IMR-90 (cell line): ENCODE results near the gene FAM78B. TPM values are rescaled to one million over a fixed set of nuclear protein-coding genes. Genes with fewer than 3 reads are reported as not detected.

ENCODE experiments used
- ATAC-seq: fragments of 200-7000 bp; cut with Tn5 transposase; 2 replicates; pipeline ENCODE4 v1.9.1; 2020; ENCODE audit warnings: low read depth, mild to moderate bottlenecking, moderate library complexity
- BruUV-seq: library from RNA; stranded (reverse); fragments of 400-500 nt; replicated peaks from 2 replicates; lab custom pipeline; 2021; lab: Mats Ljungman, UMichigan
- CTCF ChIA-PET: fragments of 300-600 bp; formaldehyde crosslinking; extraction: SDS; loops from one replicate; lab custom pipeline; 2021; ENCODE audit warnings: antibody characterized with exemption; lab: Yijun Ruan, JAX
- POLR2A ChIA-PET: fragments of 300-600 bp; sonication (Branson Sonifier 250); formaldehyde crosslinking; loops from one replicate; lab custom pipeline; 2022; ENCODE audit warnings: antibody characterized with exemption; ENCODE audit not compliant: unreplicated experiment; lab: Charles Lee
- DNase-seq: peaks from one replicate; pipeline ENCODE4 v3.0.0; 2013
- H2AFZ ChIP-seq: replicated peaks from 2 replicates; pipeline ENCODE3; 2013; ENCODE audit warnings: low read length, mild to moderate bottlenecking; ENCODE audit not compliant: poor library complexity
- H2AK5ac ChIP-seq: 2 replicates; pipeline ENCODE4 v1.6.1; 2013; ENCODE audit warnings: low read depth, low read length, inconsistent platforms
- H2AK9ac ChIP-seq: replicated peaks from 2 replicates; pipeline ENCODE3; 2013; ENCODE audit warnings: mild to moderate bottlenecking, low read depth, low read length, moderate library complexity; ENCODE audit not compliant: poor library complexity
- H2BK120ac ChIP-seq: 2 replicates; pipeline ENCODE4 v1.6.1; 2013; ENCODE audit warnings: low read depth, low read length, inconsistent platforms
- H2BK15ac ChIP-seq: 3 replicates; pipeline ENCODE4 v1.6.1; 2013; ENCODE audit warnings: low read depth, low read length, inconsistent platforms
- H2BK20ac ChIP-seq: 2 replicates; pipeline ENCODE4 v1.6.1; 2013; ENCODE audit warnings: low read depth, mild to moderate bottlenecking, inconsistent platforms, low read length, moderate library complexity
- H2BK5ac ChIP-seq: 2 replicates; pipeline ENCODE4 v1.6.1; 2013; ENCODE audit warnings: mild to moderate bottlenecking, low read depth, low read length, inconsistent platforms; ENCODE audit not compliant: poor library complexity, severe bottlenecking
- H3K14ac ChIP-seq: replicated peaks from 2 replicates; pipeline ENCODE4 v1.6.1; 2013; ENCODE audit warnings: low read depth, low read length, inconsistent platforms
- H3K18ac ChIP-seq: 2 replicates; pipeline ENCODE4 v1.6.1; 2013; ENCODE audit warnings: low read depth, low read length, control low read depth
- H3K23ac ChIP-seq: 2 replicates; pipeline ENCODE4 v1.6.1; 2013; ENCODE audit warnings: low read depth, low read length, inconsistent platforms
- H3K27ac ChIP-seq: 2 replicates; pipeline ENCODE4 v1.5.1; 2013; ENCODE audit warnings: mild to moderate bottlenecking, control low read depth, low read length; ENCODE audit not compliant: insufficient read depth
- H3K27me3 ChIP-seq: 2 replicates; pipeline ENCODE4 v1.6.1; 2013; ENCODE audit warnings: low read length; ENCODE audit not compliant: control insufficient read depth, insufficient read depth
- H3K36me3 ChIP-seq: 2 replicates; pipeline ENCODE4 v1.6.1; 2013; ENCODE audit warnings: low read length, mixed read lengths; ENCODE audit not compliant: control insufficient read depth, insufficient read depth
- H3K4ac ChIP-seq: 2 replicates; pipeline ENCODE4 v1.6.1; 2013; ENCODE audit warnings: low read depth, low read length, inconsistent platforms
- H3K4me1 ChIP-seq: 2 replicates; pipeline ENCODE4 v1.6.1; 2013; ENCODE audit warnings: low read length, mixed read lengths; ENCODE audit not compliant: control insufficient read depth, insufficient read depth
- H3K4me2 ChIP-seq: 2 replicates; pipeline ENCODE4 v1.6.1; 2013; ENCODE audit warnings: low read depth, mild to moderate bottlenecking, control low read depth, low read length, moderate library complexity
- H3K4me3 ChIP-seq: 2 replicates; pipeline ENCODE4 v1.5.1; 2013; ENCODE audit warnings: low read depth, mild to moderate bottlenecking, control low read depth, low read length, moderate library complexity; ENCODE audit not compliant: insufficient read depth
- H3K56ac ChIP-seq: 2 replicates; pipeline ENCODE4 v1.6.1; 2013; ENCODE audit warnings: low read length, inconsistent platforms; ENCODE audit not compliant: insufficient read depth; ENCODE audit errors: extremely low read depth
- H3K79me1 ChIP-seq, 2 experiments: 2 replicates each; pipeline ENCODE4 v1.6.1; 2013; ENCODE audit warnings: low read length in 2 of 2, inconsistent platforms in 1 of 2, low read depth in 1 of 2
- H3K9ac ChIP-seq: 2 replicates; pipeline ENCODE4 v1.6.1; 2013; ENCODE audit warnings: low read depth, low read length, control low read depth
- H3K9me1 ChIP-seq: 2 replicates; pipeline ENCODE4 v1.6.1; 2013; ENCODE audit warnings: low read length, inconsistent platforms; ENCODE audit not compliant: insufficient read depth
- H3K9me3 ChIP-seq: 2 replicates; pipeline ENCODE4 v1.6.1; 2013; ENCODE audit warnings: low read length; ENCODE audit not compliant: control insufficient read depth, insufficient read depth
- H4K20me1 ChIP-seq: 2 replicates; pipeline ENCODE4 v1.6.1; 2013; ENCODE audit warnings: low read length, inconsistent platforms; ENCODE audit not compliant: insufficient read depth
- H4K5ac ChIP-seq: 2 replicates; pipeline ENCODE4 v1.6.1; 2013; ENCODE audit warnings: mild to moderate bottlenecking, low read depth, low read length, control low read depth
- H4K8ac ChIP-seq, 2 experiments: 2 replicates each; pipeline ENCODE4 v1.6.1; 2013; ENCODE audit warnings: low read depth in 2 of 2, low read length in 2 of 2, control low read depth in 1 of 2, inconsistent platforms in 1 of 2
- H4K91ac ChIP-seq: 2 replicates; pipeline ENCODE4 v1.6.1; 2013; ENCODE audit warnings: low read depth, low read length, inconsistent platforms; ENCODE audit not compliant: insufficient read depth
- CEBPB ChIP-seq: IDR thresholded peaks from 2 replicates; pipeline ENCODE4 v1.6.1; 2012; ENCODE audit warnings: low read depth, low read length, improper control_type of control experiment
- FOS ChIP-seq: fragments of 150-350 bp; IDR thresholded peaks from 2 replicates; pipeline ENCODE4 v1.6.1; 2016; ENCODE audit warnings: low read depth, low read length
- MAFK ChIP-seq: IDR thresholded peaks from 2 replicates; pipeline ENCODE4 v1.6.1; 2012; ENCODE audit warnings: low read depth, low read length, improper control_type of control experiment
- MXI1 ChIP-seq: IDR thresholded peaks from 2 replicates; pipeline ENCODE4 v1.6.1; 2012; ENCODE audit warnings: low read depth, mild to moderate bottlenecking, low read length, moderate library complexity, borderline replicate concordance
- NFE2L2 ChIP-seq: fragments of 150-350 bp; IDR thresholded peaks from 2 replicates; pipeline ENCODE4 v1.6.1; 2016; ENCODE audit warnings: low read depth, mild to moderate bottlenecking, low read length
- POLR2A ChIP-seq: IDR thresholded peaks from 2 replicates; pipeline ENCODE4 v1.6.1; 2012; ENCODE audit warnings: mild to moderate bottlenecking, low read depth, low read length
- RAD21 ChIP-seq: IDR thresholded peaks from 2 replicates; pipeline ENCODE4 v1.6.1; 2012; ENCODE audit warnings: low read length, improper control_type of control experiment
- RCOR1 ChIP-seq: IDR thresholded peaks from 2 replicates; pipeline ENCODE4 v1.6.1; 2012; ENCODE audit warnings: mild to moderate bottlenecking, low read length, improper control_type of control experiment; ENCODE audit not compliant: insufficient replicate concordance
- RFX5 ChIP-seq: IDR thresholded peaks from 2 replicates; pipeline ENCODE4 v1.8.0; 2012; ENCODE audit warnings: low read depth, mild to moderate bottlenecking, low read length, moderate library complexity
- WGBS, 2 experiments: methylation state at CpG; one replicate each; pipeline versions ENCODE4 v1.1.5 to v1.1.7; 2013; ENCODE audit warnings: missing lambda C conversion rate in 2 of 2; ENCODE audit not compliant: insufficient read length in 1 of 2; ENCODE audit errors: extremely low coverage in 2 of 2; 5-methylcytosine and 5-hydroxymethylcytosine counted together
- dilution Hi-C: fragments of 300-500 bp; cut with HindIII; formaldehyde crosslinking; loops from one replicate; pipeline ENCODE4 v1.14.3; 2018; ENCODE audit warnings: low sequenced_read_pairs; ENCODE audit not compliant: unreplicated experiment
- in situ Hi-C: fragments of 300-500 bp; cut with MboI; formaldehyde crosslinking; loops from 3 replicates; pipeline ENCODE4 v1.14.3; 2019; ENCODE audit warnings: low sequenced_read_pairs, inconsistent platforms, mixed read lengths
- intact Hi-C: fragments of 100-400 bp; cut with micrococcal nuclease; formaldehyde crosslinking; loops from 2 replicates; pipeline ENCODE4 v1.10.0; 2022
- polyA plus RNA-seq, 3 experiments: library from polyadenylated mRNA; depleted of rRNA; stranded (reverse); fragments of >200 nt; gene quantifications; 2 replicates each; pipeline ENCODE4 v1.2.3, GENCODE V29; 2012; ENCODE audit warnings: low replicate concordance in 1 of 3
- total RNA-seq: library from RNA; depleted of rRNA; stranded (reverse); fragments of >200 nt; gene quantifications from 2 replicates; pipeline ENCODE4 v1.2.3, GENCODE V29; 2012
- TF ChIP-seq, protein P1 (sequence below): fragments of 150-350 bp; IDR thresholded peaks from 2 replicates; pipeline ENCODE4 v1.6.1; 2017; ENCODE audit warnings: mild to moderate bottlenecking, antibody characterized with exemption, low read length, low read depth
- TF ChIP-seq, protein P2 (sequence below): fragments of 150-350 bp; IDR thresholded peaks from 2 replicates; pipeline ENCODE4 v1.6.1; 2016; ENCODE audit warnings: low read depth, mild to moderate bottlenecking, low read length, moderate library complexity, borderline replicate concordance

The FAM78B gene
- total and polyA plus RNA-seq, 2 of the 4 experiments (the other 2 are of a cell fraction): under 0.01 to 0.12 TPM

DNA sequence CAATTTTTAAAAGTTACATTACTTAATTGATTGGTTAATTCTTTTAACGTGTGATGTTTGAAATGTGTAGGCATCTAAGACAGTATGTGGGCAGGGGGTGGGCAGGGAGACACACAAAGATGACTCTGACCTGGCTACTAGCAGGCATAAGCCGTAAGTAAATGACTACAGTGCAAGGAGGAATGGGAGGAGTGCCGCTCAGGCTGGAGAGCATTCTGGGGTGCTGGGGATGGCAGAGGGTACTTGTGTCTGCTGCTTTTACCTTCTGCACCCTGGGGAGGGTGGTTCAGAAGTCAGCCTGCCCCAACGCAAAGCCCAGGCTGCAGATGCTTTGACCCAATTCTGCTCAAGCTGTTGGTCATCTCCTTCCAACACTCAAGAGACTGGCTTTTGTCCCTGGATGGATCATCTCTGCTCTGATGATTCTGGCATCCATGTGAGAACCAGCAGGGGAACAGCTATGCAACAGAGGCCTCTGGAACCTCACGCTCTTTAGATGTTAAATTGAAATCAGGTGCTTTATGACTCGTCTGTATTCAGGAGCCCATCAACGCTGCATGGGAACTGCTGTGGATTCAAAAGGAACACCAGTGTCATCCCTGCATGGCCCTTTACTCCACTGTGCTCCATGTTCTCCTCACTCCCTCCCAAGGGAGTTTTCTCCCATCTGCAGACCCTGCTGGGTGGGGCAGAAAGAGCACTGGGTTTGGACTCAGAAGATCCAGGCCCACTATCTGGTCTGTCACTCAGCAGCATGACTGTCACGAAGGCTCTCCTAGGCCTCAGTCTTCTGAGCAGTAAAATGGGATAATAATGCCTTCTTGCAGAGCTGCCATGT, 78.8 kb downstream of the FAM78B start:
- TF ChIP-seq POLR2A: no peak
- no peak for TF ChIP-seq MAFK
- no peak for TF ChIP-seq FOS
- no peak for TF ChIP-seq NFE2L2
- TF ChIP-seq, protein P1, sequence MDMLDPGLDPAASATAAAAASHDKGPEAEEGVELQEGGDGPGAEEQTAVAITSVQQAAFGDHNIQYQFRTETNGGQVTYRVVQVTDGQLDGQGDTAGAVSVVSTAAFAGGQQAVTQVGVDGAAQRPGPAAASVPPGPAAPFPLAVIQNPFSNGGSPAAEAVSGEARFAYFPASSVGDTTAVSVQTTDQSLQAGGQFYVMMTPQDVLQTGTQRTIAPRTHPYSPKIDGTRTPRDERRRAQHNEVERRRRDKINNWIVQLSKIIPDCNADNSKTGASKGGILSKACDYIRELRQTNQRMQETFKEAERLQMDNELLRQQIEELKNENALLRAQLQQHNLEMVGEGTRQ: no peak
- TF ChIP-seq MXI1: no peak
- no peak for TF ChIP-seq CEBPB
- no peak for TF ChIP-seq RAD21
- TF ChIP-seq, protein P2, sequence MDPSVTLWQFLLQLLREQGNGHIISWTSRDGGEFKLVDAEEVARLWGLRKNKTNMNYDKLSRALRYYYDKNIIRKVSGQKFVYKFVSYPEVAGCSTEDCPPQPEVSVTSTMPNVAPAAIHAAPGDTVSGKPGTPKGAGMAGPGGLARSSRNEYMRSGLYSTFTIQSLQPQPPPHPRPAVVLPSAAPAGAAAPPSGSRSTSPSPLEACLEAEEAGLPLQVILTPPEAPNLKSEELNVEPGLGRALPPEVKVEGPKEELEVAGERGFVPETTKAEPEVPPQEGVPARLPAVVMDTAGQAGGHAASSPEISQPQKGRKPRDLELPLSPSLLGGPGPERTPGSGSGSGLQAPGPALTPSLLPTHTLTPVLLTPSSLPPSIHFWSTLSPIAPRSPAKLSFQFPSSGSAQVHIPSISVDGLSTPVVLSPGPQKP: no peak
- no peak for TF ChIP-seq RCOR1
- TF ChIP-seq RFX5: no peak
- ATAC-seq: no peak

More for the DNA sequence above, 78.8 kb downstream of the FAM78B start:
- no peak overlapping the region for H3K9ac ChIP-seq
- H3K27ac ChIP-seq: no peak overlapping the region
- in situ Hi-C loops (no loop called here), intact Hi-C loops (no loop called here), dilution Hi-C loops (no loop called here)
- H4K8ac ChIP-seq: no peak overlapping the region
- DNase-seq: no peak
- no peak overlapping the region for H4K5ac ChIP-seq
- no TSS peak for BruUV-seq
- no peaks in the 10 kb centered on the region for H3K79me1 ChIP-seq
- H3K4me3 ChIP-seq: no peak overlapping the region
- no peak overlapping the region for H4K91ac ChIP-seq
- no peak overlapping the region for H3K23ac ChIP-seq
- CTCF ChIA-PET: no interaction called here
- POLR2A ChIA-PET: no interaction called here
- no peaks in the 10 kb centered on the region for H3K9me1 ChIP-seq
- no peak overlapping the region for H2BK5ac ChIP-seq
- H2BK120ac ChIP-seq: no peak overlapping the region
- H4K20me1 ChIP-seq: no peaks in the 10 kb centered on the region
- no peaks in the 10 kb centered on the region for H3K36me3 ChIP-seq
- no peak overlapping the region for H2BK20ac ChIP-seq
- no peak overlapping the region for H3K14ac ChIP-seq
- no peak overlapping the region for H3K56ac ChIP-seq
- 45% methylated on average over 5 of the region's 8 CpGs; no CpG with 5 or more reads in 1 of the 2 experiments for WGBS, 2 experiments
- no peak overlapping the region for H2AFZ ChIP-seq
- H3K9me3 ChIP-seq: peaks cover 26% of the 10 kb centered on the region
- H3K4ac ChIP-seq: no peak overlapping the region
- H2AK5ac ChIP-seq: no peak overlapping the region
- no peak overlapping the region for H3K18ac ChIP-seq
- H2AK9ac ChIP-seq: no peak overlapping the region
- H2BK15ac ChIP-seq: no peak overlapping the region
- no peaks in the 10 kb centered on the region for H3K4me1 ChIP-seq
- no peak overlapping the region for H3K4me2 ChIP-seq
- H3K27me3 ChIP-seq: no peaks in the 10 kb centered on the region
